HepG2 (cell line): ENCODE measurements around the gene FOXN3. TPM values are rescaled to one million over a fixed set of nuclear protein-coding genes. Genes with fewer than 3 reads are reported as not detected.

Source experiments
- ATAC-seq: fragments of 200-7000 bp; cut with Tn5 transposase; 3 replicates; pipeline ENCODE4 v1.9.1; 2020; ENCODE audit warnings: mild to moderate bottlenecking, moderate library complexity
- BruUV-seq: library from RNA; stranded (reverse); fragments of 400-500 nt; replicated peaks from 2 replicates; lab custom pipeline; 2021; lab: Mats Ljungman, UMichigan
- CTCF ChIA-PET: fragments of 300-600 bp; formaldehyde crosslinking; extraction: SDS; loops from one replicate; lab custom pipeline; 2021; ENCODE audit warnings: low total read pairs, inconsistent platforms, low intra/inter-chr PET ratio; lab: Yijun Ruan, JAX
- POLR2A ChIA-PET: fragments of 350-600 bp; sonication (Branson Sonifier 250); formaldehyde crosslinking; loops from one replicate; lab custom pipeline; 2020; ENCODE audit warnings: antibody characterized with exemption, inconsistent platforms; lab: Yijun Ruan, JAX
- DNase-seq: peaks from one replicate; pipeline ENCODE4 v3.0.0-alpha.2; 2015; ENCODE audit warnings: low spot score
- FAIRE-seq: peaks from 3 replicates; lab custom pipeline; 2011; peaks lifted over from hg19 to GRCh38; lab: Jason Lieb, UNC
- H2AFZ ChIP-seq: one replicate; pipeline ENCODE4 v1.6.1; 2011; ENCODE audit warnings: low read length, inconsistent platforms
- H3K27ac ChIP-seq: fragments of 300-600 bp; 3 replicates; pipeline ENCODE4 v1.8.0; 2011; ENCODE audit warnings: mixed run types, mild to moderate bottlenecking, mixed read lengths, low read length, inconsistent platforms; ENCODE audit not compliant: insufficient read depth; ENCODE audit errors: extremely low read length
- H3K27me3 ChIP-seq, 2 experiments: fragments of 200-600 bp in 1 of 2; 2 replicates in 1 of 2; 3 replicates in 1 of 2; pipeline versions ENCODE4 v1.6.0 to v1.8.0; 2011; ENCODE audit warnings: low read length in 2 of 2, mild to moderate bottlenecking in 2 of 2, moderate library complexity in 2 of 2, inconsistent platforms in 1 of 2; ENCODE audit not compliant: insufficient read depth in 2 of 2, control insufficient read depth in 1 of 2
- H3K36me3 ChIP-seq, 2 experiments: fragments of 200-600 bp in 1 of 2; replicated peaks in 1 of 2; 2 replicates in 1 of 2; 3 replicates in 1 of 2; pipeline versions ENCODE4 v1.5.1 to v1.8.0; 2011; ENCODE audit warnings: low read length in 2 of 2, inconsistent platforms in 1 of 2; ENCODE audit not compliant: insufficient read depth in 2 of 2, control insufficient read depth in 1 of 2
- H3K4me1 ChIP-seq: 2 replicates; pipeline ENCODE4 v1.5.1; 2012; ENCODE audit warnings: low read length, inconsistent platforms; ENCODE audit not compliant: insufficient read depth
- H3K4me2 ChIP-seq: 2 replicates; pipeline ENCODE4 v1.6.0; 2011; ENCODE audit warnings: low read depth, low read length, inconsistent platforms
- H3K4me3 ChIP-seq, 3 experiments: fragments of 200-600 bp in 1 of 3; sonication (generic), shearing (Covaris generic) in 1 of 3; replicated peaks in 1 of 3; 2 replicates each; pipeline ENCODE4 v1.5.1; 2011 to 2016; ENCODE audit warnings: low read length in 3 of 3, inconsistent platforms in 2 of 3, low read depth in 2 of 3, mild to moderate bottlenecking in 2 of 3, control low read depth in 1 of 3, mixed read lengths in 1 of 3; ENCODE audit not compliant: insufficient read depth in 1 of 3
- H3K79me2 ChIP-seq: one replicate; pipeline ENCODE4 v1.6.1; 2011; ENCODE audit warnings: low read length, inconsistent platforms; ENCODE audit not compliant: insufficient read depth
- H3K9ac ChIP-seq: 2 replicates; pipeline ENCODE4 v1.6.0; 2011; ENCODE audit warnings: mild to moderate bottlenecking, low read depth, low read length, inconsistent platforms; ENCODE audit not compliant: insufficient read depth
- H3K9me3 ChIP-seq: 2 replicates; pipeline ENCODE4 v1.5.1; 2012; ENCODE audit warnings: mild to moderate bottlenecking, low read length
- H4K20me1 ChIP-seq: 2 replicates; pipeline ENCODE4 v1.6.0; 2011; ENCODE audit warnings: inconsistent platforms, mild to moderate bottlenecking, low read length, moderate library complexity; ENCODE audit not compliant: insufficient read depth
- MAFK ChIP-seq, 2 experiments: IDR thresholded peaks in 1 of 2; conservative IDR thresholded peaks in 1 of 2; 2 replicates each; pipeline ENCODE4 v1.6.1; 2011; ENCODE audit warnings: improper control_type of control experiment in 2 of 2, low read length in 2 of 2
- NCOA1 ChIP-seq: sonication (generic); formaldehyde crosslinking; IDR thresholded peaks from 2 replicates; pipeline ENCODE4 v1.9.0; 2021; ENCODE audit warnings: missing genetic modification reagents
- ONECUT2 ChIP-seq: sonication (generic); formaldehyde crosslinking; IDR thresholded peaks from 2 replicates; pipeline ENCODE4 v1.4.0; 2020; ENCODE audit warnings: missing genetic modification reagents
- RBM22 ChIP-seq: fragments of 200-400 bp; formaldehyde crosslinking; optimal IDR thresholded peaks from 2 replicates; pipeline ENCODE3; 2017; ENCODE audit warnings: mild to moderate bottlenecking, low read length, moderate library complexity
- SATB2 ChIP-seq: sonication (generic); formaldehyde crosslinking; IDR thresholded peaks from 2 replicates; pipeline ENCODE4 v1.5.0; 2020; ENCODE audit warnings: missing genetic modification reagents
- ZBTB25 ChIP-seq: IDR thresholded peaks from 2 replicates; pipeline ENCODE4 v1.6.1; 2018; ENCODE audit warnings: missing genetic modification reagents
- ZNF232 ChIP-seq: sonication (generic); formaldehyde crosslinking; IDR thresholded peaks from 2 replicates; pipeline ENCODE4 v1.4.0; 2020; ENCODE audit warnings: missing genetic modification reagents, borderline replicate concordance
- WGBS: methylation state at CpG from one replicate; pipeline ENCODE4 v1.1.6; 2017; ENCODE audit warnings: low lambda C conversion rate; 5-methylcytosine and 5-hydroxymethylcytosine counted together
- in situ Hi-C: cut with HindIII; loops from 2 replicates; pipeline ENCODE4 v1.10.0; 2017; ENCODE audit warnings: low pct_unique_long_range_greater_than_20kb; ENCODE audit not compliant: extremely low pct_ligation_motif_present
- intact Hi-C: fragments of 100-400 bp; cut with micrococcal nuclease; formaldehyde crosslinking; loops from one replicate; pipeline ENCODE4 v1.10.0; 2022; ENCODE audit not compliant: unreplicated experiment
- polyA plus RNA-seq, 8 experiments: library from polyadenylated mRNA; depleted of rRNA in 3 of 8; stranded (reverse) in 7 of 8; unstranded in 1 of 8; fragments of >200 nt; fragmentation: Illumina TruSeq in 4 of 8; extraction: Trizol in 4 of 8; gene quantifications; 2 replicates each; pipeline versions ENCODE4 v1.2.1 to v1.2.3, GENCODE V29; 2011 to 2016; ENCODE audit warnings: low read depth in 4 of 8, missing spikeins in 1 of 8, mixed read lengths in 1 of 8; ENCODE audit not compliant: insufficient read depth in 1 of 8
- total RNA-seq, 5 experiments: library from RNA; depleted of rRNA; stranded (reverse); fragments of >200 nt; fragmentation: Illumina TruSeq; extraction: Trizol; gene quantifications; 2 replicates each; pipeline ENCODE4 v1.2.3, GENCODE V29; 2016; ENCODE audit warnings: low read depth in 1 of 5
- TF ChIP-seq, protein P1 (sequence below): sonication (generic); formaldehyde crosslinking; IDR thresholded peaks from 2 replicates; pipeline ENCODE4 v1.5.0; 2020; ENCODE audit warnings: mild to moderate bottlenecking, missing genetic modification reagents, moderate library complexity
- TF ChIP-seq, protein P2 (sequence below): sonication (generic); formaldehyde crosslinking; IDR thresholded peaks from 2 replicates; pipeline ENCODE4 v1.4.0; 2020; ENCODE audit warnings: missing genetic modification reagents, mild to moderate bottlenecking, borderline replicate concordance

Gene FOXN3
- total and polyA plus RNA-seq, 2 of the 13 experiments (the other 11 are each of a cell fraction or from before 2014, with no cell fraction given) = 32.4 to 70.2 TPM

DNA sequence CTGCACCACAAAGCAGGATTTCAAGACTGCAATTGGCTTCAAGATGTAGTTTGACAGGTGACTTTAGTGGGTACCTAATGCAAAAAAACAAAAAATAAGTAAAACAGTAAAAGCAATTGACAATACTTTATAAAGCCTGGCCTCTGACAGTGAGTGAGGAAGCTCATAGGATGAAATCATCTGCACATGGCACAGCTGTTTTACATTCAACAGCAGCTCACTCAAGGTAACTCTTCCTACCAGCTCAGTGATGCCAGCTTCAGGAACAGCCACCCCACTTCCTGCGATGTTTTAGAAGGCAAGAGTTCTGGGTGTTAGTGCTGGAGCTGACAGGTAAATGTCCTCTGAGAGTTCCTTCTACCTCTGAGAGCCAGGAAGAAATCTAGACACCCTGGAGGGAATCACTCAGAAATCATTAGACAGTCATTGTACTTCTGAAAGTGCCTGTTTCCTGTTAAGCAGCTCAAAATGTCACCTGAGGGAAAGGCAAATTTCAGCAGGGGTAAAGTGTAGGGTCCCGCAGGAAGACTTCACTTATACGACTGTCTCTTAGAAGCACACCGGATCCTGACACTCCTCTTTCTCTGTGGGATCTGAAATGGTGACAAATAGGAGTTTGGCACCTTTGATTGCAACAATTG lies 99.9 kb downstream of the FOXN3 start:
- H3K9me3 ChIP-seq = no peaks in the 10 kb centered on the region
- H3K4me3 ChIP-seq = no peak overlapping the region
- no peak overlapping the region for H3K4me2 ChIP-seq
- no peak overlapping the region for H3K27ac ChIP-seq
- H3K9ac ChIP-seq = no peak overlapping the region
- peaks cover 14% of the 10 kb centered on the region for H4K20me1 ChIP-seq
- ChIA-PET CTCF (no interaction called here), POLR2A (no interaction called here)
- TF ChIP-seq ZNF232 (CRISPR knock-in tag) (no peak), ZBTB25 (CRISPR knock-in tag) (no peak)
- FAIRE-seq = no peak
- intact Hi-C loops = no loop called here
- in situ Hi-C loops = no loop called here
- 93% methylated on average over 3 of the region's 4 CpGs for WGBS
- H3K27me3 ChIP-seq = no peaks in the 10 kb centered on the region
- peaks cover 19 to 36% of the 10 kb centered on the region in 2 experiments for H3K36me3 ChIP-seq
- peaks cover 69% of the 10 kb centered on the region for H3K79me2 ChIP-seq
- H3K4me1 ChIP-seq = peaks cover 14% of the 10 kb centered on the region
- no peak overlapping the region for H2AFZ ChIP-seq
- no peak for ATAC-seq
- no TSS peak for BruUV-seq
- DNase-seq = no peak

DNA sequence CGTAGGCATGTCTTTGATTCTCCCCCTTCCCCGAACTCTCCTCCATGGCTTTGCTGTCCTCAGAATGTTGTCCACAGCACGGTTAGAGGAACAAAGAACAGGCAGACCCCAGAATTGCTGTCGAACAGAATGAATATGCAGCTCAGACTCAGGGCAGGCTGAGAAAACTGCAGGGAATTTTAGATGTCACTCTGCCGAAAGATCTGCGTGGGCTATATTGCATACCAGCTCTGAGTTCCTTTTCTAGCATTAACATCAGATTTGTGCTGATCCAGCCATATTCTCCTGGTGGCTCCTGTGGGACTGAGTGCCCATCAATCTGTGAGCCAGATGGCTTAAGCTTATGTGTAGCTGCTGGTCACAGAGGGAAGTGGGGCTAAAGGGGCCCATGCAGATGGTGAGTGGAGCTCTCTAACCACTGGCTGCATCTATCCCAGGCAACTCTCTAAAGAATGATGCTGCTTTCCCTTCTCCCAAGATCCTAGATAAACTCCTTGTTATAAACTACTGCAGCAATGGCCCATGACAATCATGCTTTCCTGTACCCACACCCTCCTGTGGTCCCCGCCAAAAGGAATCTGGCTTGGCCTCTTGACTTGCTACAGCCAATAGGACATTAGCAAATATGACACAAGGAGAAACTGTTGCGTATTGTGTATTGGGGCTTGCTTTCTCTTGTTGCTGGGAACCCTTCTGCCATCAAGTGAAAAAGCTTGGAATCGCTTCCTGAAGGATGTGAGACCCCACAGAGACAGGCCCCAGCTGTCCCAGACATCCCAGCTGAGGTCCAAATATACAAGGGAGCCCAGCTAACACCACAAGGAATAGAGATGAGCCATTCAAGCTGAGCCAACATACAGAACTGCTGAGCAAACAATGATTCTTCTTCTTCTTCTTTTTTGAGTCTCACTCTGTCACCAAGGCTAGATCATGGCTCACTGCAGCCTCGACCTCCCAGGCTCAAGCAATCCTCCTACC lies 101.3 kb downstream of the FOXN3 start:
- no peak for DNase-seq
- Histone ChIP-seq H3K9ac (no peak overlapping the region), H2AFZ (no peak overlapping the region), H3K79me2 (peaks cover 60% of the 10 kb centered on the region), H3K4me2 (no peak overlapping the region), H3K27me3 (no peaks in the 10 kb centered on the region), H3K36me3 (peaks cover 19 to 36% of the 10 kb centered on the region in 2 experiments), H3K27ac (no peak overlapping the region), H3K4me1 (peaks cover 14% of the 10 kb centered on the region), H4K20me1 (peaks cover 11% of the 10 kb centered on the region), H3K9me3 (no peaks in the 10 kb centered on the region), H3K4me3 (no peak overlapping the region)
- intact Hi-C loops (no loop called here), in situ Hi-C loops (no loop called here)
- CTCF ChIA-PET = no interaction called here
- POLR2A ChIA-PET = interaction anchor here (1.5 kb wide), 1 partner anchor 36 kb away, joined by 6 read pairs; no protein-coding TSS in a partner anchor
- ATAC-seq = no peak
- 98% methylated on average over 10 of the region's 10 CpGs for WGBS
- BruUV-seq = no TSS peak
- TF ChIP-seq, protein P1, sequence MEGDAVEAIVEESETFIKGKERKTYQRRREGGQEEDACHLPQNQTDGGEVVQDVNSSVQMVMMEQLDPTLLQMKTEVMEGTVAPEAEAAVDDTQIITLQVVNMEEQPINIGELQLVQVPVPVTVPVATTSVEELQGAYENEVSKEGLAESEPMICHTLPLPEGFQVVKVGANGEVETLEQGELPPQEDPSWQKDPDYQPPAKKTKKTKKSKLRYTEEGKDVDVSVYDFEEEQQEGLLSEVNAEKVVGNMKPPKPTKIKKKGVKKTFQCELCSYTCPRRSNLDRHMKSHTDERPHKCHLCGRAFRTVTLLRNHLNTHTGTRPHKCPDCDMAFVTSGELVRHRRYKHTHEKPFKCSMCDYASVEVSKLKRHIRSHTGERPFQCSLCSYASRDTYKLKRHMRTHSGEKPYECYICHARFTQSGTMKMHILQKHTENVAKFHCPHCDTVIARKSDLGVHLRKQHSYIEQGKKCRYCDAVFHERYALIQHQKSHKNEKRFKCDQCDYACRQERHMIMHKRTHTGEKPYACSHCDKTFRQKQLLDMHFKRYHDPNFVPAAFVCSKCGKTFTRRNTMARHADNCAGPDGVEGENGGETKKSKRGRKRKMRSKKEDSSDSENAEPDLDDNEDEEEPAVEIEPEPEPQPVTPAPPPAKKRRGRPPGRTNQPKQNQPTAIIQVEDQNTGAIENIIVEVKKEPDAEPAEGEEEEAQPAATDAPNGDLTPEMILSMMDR (CRISPR knock-in tag) = no peak
- TF ChIP-seq, protein P2, sequence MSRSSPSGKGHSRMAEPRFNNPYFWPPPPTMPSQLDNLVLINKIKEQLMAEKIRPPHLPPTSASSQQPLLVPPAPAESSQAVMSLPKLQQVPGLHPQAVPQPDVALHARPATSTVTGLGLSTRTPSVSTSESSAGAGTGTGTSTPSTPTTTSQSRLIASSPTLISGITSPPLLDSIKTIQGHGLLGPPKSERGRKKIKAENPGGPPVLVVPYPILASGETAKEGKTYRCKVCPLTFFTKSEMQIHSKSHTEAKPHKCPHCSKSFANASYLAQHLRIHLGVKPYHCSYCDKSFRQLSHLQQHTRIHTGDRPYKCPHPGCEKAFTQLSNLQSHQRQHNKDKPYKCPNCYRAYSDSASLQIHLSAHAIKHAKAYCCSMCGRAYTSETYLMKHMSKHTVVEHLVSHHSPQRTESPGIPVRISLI (CRISPR knock-in tag) = no peak
- TF ChIP-seq RBM22 (peak; percentile 57), ONECUT2 (CRISPR knock-in tag) (no peak), MAFK (conservative IDR thresholded peaks at IDR 0.05 in 1 of 2, IDR thresholded peaks at IDR 0.05 in 1 of 2; ENCODE audit: low read length in 2 of 2) (0 out of 4 replicates have a peak, but pooled peaks of 1 of the 2 experiments have one; percentile 11), SATB2 (CRISPR knock-in tag) (no peak), NCOA1 (CRISPR knock-in tag) (no peak)
- no peak for FAIRE-seq
